ENCODE measurements around the gene RDH8.

The RDH8 gene

GRCh38 chr19:10006752-10007323 lies 6.4 kb upstream of the RDH8 start (continued):
- peak; percentile 54; the same call in 1 of the 2 replicates for TF ChIP-seq ZNF658 (tag by site-specific recombination; IDR thresholded peaks at IDR 0.05)
- peak; percentile 78 for TF ChIP-seq BCL11B (tag by site-specific recombination; IDR thresholded peaks at IDR 0.05; ENCODE audit: low read depth)
- no peak for TF ChIP-seq ZNF654 (tag by site-specific recombination; IDR thresholded peaks at IDR 0.05; ENCODE audit: low read depth)
- TF ChIP-seq BCL11A (tag by site-specific recombination; IDR thresholded peaks at IDR 0.05; ENCODE audit: low read depth): peak; percentile 65; the same call in 1 of the 2 replicates
- TF ChIP-seq REPIN1 (tag by site-specific recombination; IDR thresholded peaks at IDR 0.05; ENCODE audit: low read depth): no peak
- 0 out of 2 replicates have a peak, but pooled peaks have one; percentile 14 for TF ChIP-seq ZNF157 (tag by site-specific recombination; IDR thresholded peaks at IDR 0.05)
- peak; percentile 98 for TF ChIP-seq PRDM1 (tag by site-specific recombination; IDR thresholded peaks at IDR 0.05)
- TF ChIP-seq GLI4 (tag by site-specific recombination; IDR thresholded peaks at IDR 0.05): 0 out of 2 replicates have a peak, but pooled peaks have one; percentile 34
- peak; percentile 90; the same call in 1 of the 2 replicates for TF ChIP-seq ZNF785 (tag by site-specific recombination; IDR thresholded peaks at IDR 0.05)

DNA sequence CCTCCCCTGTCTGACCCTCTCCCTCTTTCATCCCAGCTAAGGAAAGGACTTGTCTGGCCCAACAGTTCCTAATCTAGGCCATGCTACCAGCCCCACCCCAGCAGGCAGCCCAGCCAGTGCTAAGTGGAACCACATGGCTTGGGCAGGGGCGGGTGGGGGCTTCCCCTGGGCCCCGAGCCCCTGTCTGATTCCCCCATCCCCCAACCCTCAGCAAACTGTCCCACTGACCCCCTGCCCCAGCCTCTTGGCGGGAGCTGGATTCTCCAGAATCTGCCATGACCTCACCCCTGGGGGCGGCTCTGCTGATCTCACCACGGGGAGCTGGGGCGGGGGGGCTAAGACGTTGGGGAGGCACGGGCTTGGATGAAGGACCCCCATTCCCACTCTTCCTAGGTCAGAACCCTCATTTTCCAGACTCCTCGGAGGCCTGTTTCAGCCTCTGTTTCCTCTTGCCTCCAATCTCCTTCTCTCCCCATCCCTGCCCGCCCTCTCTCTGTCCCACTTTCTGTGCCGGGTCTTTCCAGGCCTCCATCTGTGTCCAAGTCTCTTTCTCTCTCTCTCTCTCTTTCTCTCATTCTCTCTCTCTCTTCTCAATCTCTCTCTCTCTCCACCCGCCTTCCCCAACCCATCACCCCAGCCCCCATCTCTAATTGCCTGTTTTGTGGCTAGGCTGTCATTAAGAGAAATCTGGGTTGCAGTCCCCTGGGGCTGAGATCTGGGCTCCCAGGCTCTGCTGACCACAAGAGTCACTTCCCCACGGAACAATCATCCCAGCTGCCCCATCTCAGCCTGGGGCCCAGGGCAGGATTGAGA lies 5.7 kb upstream of the RDH8 start:
- H3K4me3 ChIP-seq (ENCODE audit: low read depth, low read length): no peak overlapping the region
- H3K4me1 ChIP-seq (ENCODE audit: control insufficient read depth, insufficient read depth, low read length): peaks cover 7% of the 10 kb centered on the region; the same call in 1 of the 2 replicates
- no peaks in the 10 kb centered on the region for H3K9me3 ChIP-seq (ENCODE audit: control insufficient read depth, insufficient read depth, low read depth, low read length)
- no peak overlapping the region for H3K27ac ChIP-seq (ENCODE audit: extremely low read depth, low read depth, low read length)
- ChIA-PET POLR2A (no interaction called here), CTCF (interaction anchor here (0.5 to 1.3 kb wide), 3 partner anchors 7 to 98 kb away, joined by 3 to 10 read pairs (median 3); no protein-coding TSS in a partner anchor)
- TF ChIP-seq PATZ1 (tag by site-specific recombination; IDR thresholded peaks at IDR 0.05) (peak; percentile 30; the same call in 1 of the 2 replicates), ZNF266 (tag by site-specific recombination; IDR thresholded peaks at IDR 0.05; ENCODE audit: low read depth) (no peak), ZNF398 (tag by site-specific recombination; IDR thresholded peaks at IDR 0.05) (peak; percentile 40; the same call in 1 of the 2 replicates), ZNF174 (tag by site-specific recombination; IDR thresholded peaks at IDR 0.05) (no peak), ZNF19 (tag by site-specific recombination; IDR thresholded peaks at IDR 0.05; ENCODE audit: low read depth) (no peak), ZBTB17 (tag by site-specific recombination; IDR thresholded peaks at IDR 0.05) (0 out of 2 replicates have a peak, but pooled peaks have one; percentile 14), EGR2 (tag by site-specific recombination; IDR thresholded peaks at IDR 0.05; ENCODE audit: low read depth) (no peak), PRDM1 (tag by site-specific recombination; IDR thresholded peaks at IDR 0.05) (peak; percentile 68; the same call in 1 of the 2 replicates), ZFP69B (tag by site-specific recombination; IDR thresholded peaks at IDR 0.05) (0 out of 2 replicates have a peak, but pooled peaks have one; percentile 45), SP7 (tag by site-specific recombination; IDR thresholded peaks at IDR 0.05) (no peak), ZNF366 (tag by site-specific recombination; conservative IDR thresholded peaks at IDR 0.05) (peak; percentile 57), KLF7 (tag by site-specific recombination; IDR thresholded peaks at IDR 0.05; ENCODE audit: borderline replicate concordance) (no peak)
- no peaks in the 10 kb centered on the region for H3K36me3 ChIP-seq (ENCODE audit: control insufficient read depth in 2 of 2, insufficient read depth in 1 of 2, low read length in 2 of 2)
